ENCODE measurements around the gene FBLN7.

DNA sequence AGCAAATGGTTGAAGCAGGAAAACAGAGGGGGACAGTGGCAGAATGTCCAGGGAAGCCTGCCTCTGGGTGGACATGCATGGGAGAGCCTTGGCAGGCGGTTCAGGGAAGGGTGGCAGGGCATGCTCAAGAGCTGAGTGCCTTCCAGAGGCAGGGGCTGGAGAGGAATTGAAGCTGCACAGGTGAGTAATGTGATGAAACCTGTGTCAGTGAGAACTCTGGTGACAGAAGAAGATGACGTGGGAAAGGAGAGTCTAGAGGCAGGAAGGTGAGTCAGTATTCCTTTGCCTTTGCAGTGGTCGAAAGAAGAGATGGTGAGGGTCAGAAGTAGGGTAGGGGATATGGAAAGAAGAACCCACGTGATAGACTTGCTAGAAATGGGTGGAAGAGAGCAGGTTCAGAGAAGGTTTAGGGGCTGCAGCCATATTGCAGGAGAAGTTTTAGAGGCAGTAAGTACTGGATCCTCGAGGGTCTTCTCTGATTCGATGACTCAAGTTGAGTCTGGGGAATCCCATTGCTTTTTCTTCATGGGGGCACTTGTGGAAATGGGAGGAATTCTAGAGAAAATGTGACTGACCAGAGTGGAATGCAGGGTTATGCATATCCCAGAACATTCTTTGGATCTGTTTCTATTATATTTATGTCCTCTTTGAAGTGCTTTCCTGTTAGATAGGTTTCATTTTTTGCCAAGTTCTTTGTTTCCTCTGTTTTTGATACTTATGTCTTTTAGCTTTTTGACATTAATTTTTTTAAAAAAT, 45.7 kb upstream of the FBLN7 start:
- TF ChIP-seq, protein P1, sequence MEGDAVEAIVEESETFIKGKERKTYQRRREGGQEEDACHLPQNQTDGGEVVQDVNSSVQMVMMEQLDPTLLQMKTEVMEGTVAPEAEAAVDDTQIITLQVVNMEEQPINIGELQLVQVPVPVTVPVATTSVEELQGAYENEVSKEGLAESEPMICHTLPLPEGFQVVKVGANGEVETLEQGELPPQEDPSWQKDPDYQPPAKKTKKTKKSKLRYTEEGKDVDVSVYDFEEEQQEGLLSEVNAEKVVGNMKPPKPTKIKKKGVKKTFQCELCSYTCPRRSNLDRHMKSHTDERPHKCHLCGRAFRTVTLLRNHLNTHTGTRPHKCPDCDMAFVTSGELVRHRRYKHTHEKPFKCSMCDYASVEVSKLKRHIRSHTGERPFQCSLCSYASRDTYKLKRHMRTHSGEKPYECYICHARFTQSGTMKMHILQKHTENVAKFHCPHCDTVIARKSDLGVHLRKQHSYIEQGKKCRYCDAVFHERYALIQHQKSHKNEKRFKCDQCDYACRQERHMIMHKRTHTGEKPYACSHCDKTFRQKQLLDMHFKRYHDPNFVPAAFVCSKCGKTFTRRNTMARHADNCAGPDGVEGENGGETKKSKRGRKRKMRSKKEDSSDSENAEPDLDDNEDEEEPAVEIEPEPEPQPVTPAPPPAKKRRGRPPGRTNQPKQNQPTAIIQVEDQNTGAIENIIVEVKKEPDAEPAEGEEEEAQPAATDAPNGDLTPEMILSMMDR (IDR thresholded peaks at IDR 0.05) = no peak
- TF ChIP-seq POLR2AphosphoS5 (IDR thresholded peaks at IDR 0.05) (no peak), POLR2A (IDR thresholded peaks at IDR 0.05) (no peak)
